Naive B cell (primary cell): ENCODE data around the gene MATN1. TPM values are rescaled to one million over a fixed set of nuclear protein-coding genes. Genes with fewer than 3 reads are reported as not detected.
"Not testable (repeated sequence)": the region's sequence is repeated elsewhere in the genome, so short reads cannot be mapped to it uniquely, and the experiment has no call there.

Experiments used
- ATAC-seq, 2 donors: fragments of 150-1000 bp; cut with Tn5 transposase; 2 replicates each; pipeline ENCODE4 v1.10.0; 2021; ENCODE audit warnings: low read depth in 2 of 2, mild to moderate bottlenecking in 2 of 2, moderate library complexity in 2 of 2
- DNase-seq: peaks from one replicate; pipeline ENCODE4 v3.0.0; 2022
- H3K27ac Mint-ChIP-seq, 6 donors: one replicate each; pipeline ENCODE4 v1.8.0; 2020 to 2022; ENCODE audit warnings: mild to moderate bottlenecking in 6 of 6, mixed read lengths in 6 of 6, moderate library complexity in 5 of 6, inconsistent platforms in 2 of 6
- H3K27me3 Mint-ChIP-seq, 3 donors: one replicate each; pipeline ENCODE4 v1.8.0; 2021 to 2022; ENCODE audit warnings: mixed read lengths in 3 of 3, mild to moderate bottlenecking in 1 of 3
- H3K36me3 Mint-ChIP-seq, 2 donors: one replicate each; pipeline ENCODE4 v1.8.0; 2020 to 2022; ENCODE audit warnings: mixed read lengths in 2 of 2, inconsistent platforms in 1 of 2, mild to moderate bottlenecking in 1 of 2
- H3K4me1 Mint-ChIP-seq, 3 donors: one replicate each; pipeline ENCODE4 v1.8.0; 2020 to 2022; ENCODE audit warnings: mixed read lengths in 3 of 3, inconsistent platforms in 1 of 3, mild to moderate bottlenecking in 1 of 3, moderate library complexity in 1 of 3
- H3K4me3 Mint-ChIP-seq, 8 donors: one replicate each; pipeline ENCODE4 v1.8.0; 2020 to 2022; ENCODE audit warnings: mild to moderate bottlenecking in 8 of 8, mixed read lengths in 8 of 8, moderate library complexity in 8 of 8, inconsistent platforms in 2 of 8
- H3K9me3 Mint-ChIP-seq, 7 donors: one replicate each; pipeline ENCODE4 v1.8.0; 2020 to 2022; ENCODE audit warnings: mixed read lengths in 7 of 7, mild to moderate bottlenecking in 5 of 7, inconsistent platforms in 2 of 7, moderate library complexity in 1 of 7
- polyA plus RNA-seq, 6 donors: library from polyadenylated mRNA; unstranded; fragments of 300-500 nt; fragmentation: Illumina TruSeq; gene quantifications; one replicate each; pipeline ENCODE4 v1.2.3, GENCODE V29; 2021; ENCODE audit warnings: low read depth in 6 of 6

The MATN1 gene, protein sequence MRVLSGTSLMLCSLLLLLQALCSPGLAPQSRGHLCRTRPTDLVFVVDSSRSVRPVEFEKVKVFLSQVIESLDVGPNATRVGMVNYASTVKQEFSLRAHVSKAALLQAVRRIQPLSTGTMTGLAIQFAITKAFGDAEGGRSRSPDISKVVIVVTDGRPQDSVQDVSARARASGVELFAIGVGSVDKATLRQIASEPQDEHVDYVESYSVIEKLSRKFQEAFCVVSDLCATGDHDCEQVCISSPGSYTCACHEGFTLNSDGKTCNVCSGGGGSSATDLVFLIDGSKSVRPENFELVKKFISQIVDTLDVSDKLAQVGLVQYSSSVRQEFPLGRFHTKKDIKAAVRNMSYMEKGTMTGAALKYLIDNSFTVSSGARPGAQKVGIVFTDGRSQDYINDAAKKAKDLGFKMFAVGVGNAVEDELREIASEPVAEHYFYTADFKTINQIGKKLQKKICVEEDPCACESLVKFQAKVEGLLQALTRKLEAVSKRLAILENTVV
- polyA plus RNA-seq, result 1 to 10 TPM in 2 of 6 donors, under 1 TPM in 4; 0.21 to 3.1 (median 0.39) TPM

DNA sequence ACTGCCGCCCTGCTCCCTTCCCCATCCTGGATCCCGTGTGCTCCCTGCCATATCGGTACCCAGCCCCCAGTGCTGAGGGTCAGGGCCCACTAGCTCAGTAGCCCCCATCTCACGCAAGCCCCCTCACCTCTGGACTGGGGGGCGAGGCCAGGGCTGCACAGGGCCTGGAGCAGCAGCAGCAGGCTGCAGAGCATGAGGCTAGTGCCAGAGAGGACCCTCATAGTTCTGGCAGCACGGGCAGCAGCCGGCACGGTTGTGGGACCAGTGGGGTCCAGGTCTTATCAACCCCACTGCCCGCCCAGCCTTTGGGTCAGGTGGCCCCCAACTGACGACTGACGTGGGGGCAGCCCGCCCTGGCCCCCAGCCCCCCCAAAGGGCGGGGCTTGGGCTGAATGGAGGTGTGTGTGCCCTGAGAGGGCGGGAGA, at the start of gene MATN1:
TSS of gene MATN1 (minus strand) at position 255 of the 425 bp plus-strand sequence. CDS start at position 221, 34 bp downstream.
- peaks cover 42 to 67% (median 61%) of the 10 kb centered on the region in 3 donors for H3K4me1 Mint-ChIP-seq
- ATAC-seq (no peak), DNase-seq (no peak)
- no peaks in the 10 kb centered on the region for H3K27me3 Mint-ChIP-seq
- no peaks in the 10 kb centered on the region for H3K36me3 Mint-ChIP-seq
- H3K4me3 Mint-ChIP-seq, result peak within 1 kb of the TSS in 5 of 8 donors; percentile 9 to 51 (median 32)
- H3K9me3 Mint-ChIP-seq, result no peaks in the 10 kb centered on the region
- peak within 1 kb of the TSS in 3 of 6 donors; percentile 19 to 42 (median 22) for H3K27ac Mint-ChIP-seq

DNA sequence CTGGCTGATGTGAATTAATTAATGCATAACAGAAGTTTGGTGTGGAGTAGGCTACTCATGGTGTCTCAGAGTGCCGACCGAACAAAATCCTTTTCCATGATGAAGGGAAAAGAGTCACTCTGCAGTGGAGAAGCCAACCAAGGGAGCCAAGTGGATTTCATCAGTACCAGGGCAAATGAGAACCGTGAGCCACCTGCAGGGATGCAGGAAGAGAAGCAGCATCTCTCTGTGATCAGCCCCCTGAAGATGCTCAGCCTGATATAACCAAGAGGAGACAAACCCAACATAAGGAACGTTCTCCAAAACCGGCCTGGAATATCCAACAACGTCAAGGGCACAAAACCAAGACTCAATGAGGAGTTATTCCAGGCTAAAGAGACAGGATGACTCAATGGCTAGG, 47.6 kb upstream of the MATN1 start:
- Mint-ChIP-seq H3K4me3 (no peak overlapping the region), H3K4me1 (peaks cover 17 to 30% (median 27%) of the 10 kb centered on the region in 3 donors), H3K36me3 (no peaks in the 10 kb centered on the region), H3K27me3 (no peaks in the 10 kb centered on the region), H3K27ac (peak overlapping the region in 1 of 6 donors; percentile 26), H3K9me3 (no peaks in the 10 kb centered on the region)
- no peak for ATAC-seq
- no peak for DNase-seq

DNA sequence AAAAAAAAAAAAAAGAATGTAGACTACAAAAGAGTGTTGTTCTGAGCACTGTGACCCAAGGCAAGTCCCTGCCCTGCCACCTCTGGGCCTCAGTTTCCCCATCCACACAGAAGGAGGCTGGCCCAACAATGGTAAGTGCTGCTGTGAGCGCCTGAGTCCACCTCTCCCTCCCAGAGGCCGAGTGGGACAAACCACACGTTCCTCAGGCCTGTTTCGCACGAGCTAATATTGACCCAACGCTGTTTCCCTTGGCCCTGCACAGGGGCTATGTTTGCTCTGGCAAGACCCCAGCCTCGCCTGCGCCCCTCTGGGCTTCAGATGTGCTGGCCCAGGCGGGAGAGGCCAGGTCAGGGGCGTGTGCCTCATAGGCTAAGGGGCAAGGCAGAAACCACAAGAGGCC, 46.8 kb upstream of the MATN1 start:
- no peak overlapping the region for H3K4me3 Mint-ChIP-seq
- no peak for ATAC-seq
- peaks cover 17 to 31% (median 31%) of the 10 kb centered on the region in 3 donors for H3K4me1 Mint-ChIP-seq
- H3K27me3 Mint-ChIP-seq, result no peaks in the 10 kb centered on the region
- H3K9me3 Mint-ChIP-seq, result no peaks in the 10 kb centered on the region
- no peak overlapping the region for H3K27ac Mint-ChIP-seq
- no peaks in the 10 kb centered on the region for H3K36me3 Mint-ChIP-seq
- DNase-seq, result no peak

DNA sequence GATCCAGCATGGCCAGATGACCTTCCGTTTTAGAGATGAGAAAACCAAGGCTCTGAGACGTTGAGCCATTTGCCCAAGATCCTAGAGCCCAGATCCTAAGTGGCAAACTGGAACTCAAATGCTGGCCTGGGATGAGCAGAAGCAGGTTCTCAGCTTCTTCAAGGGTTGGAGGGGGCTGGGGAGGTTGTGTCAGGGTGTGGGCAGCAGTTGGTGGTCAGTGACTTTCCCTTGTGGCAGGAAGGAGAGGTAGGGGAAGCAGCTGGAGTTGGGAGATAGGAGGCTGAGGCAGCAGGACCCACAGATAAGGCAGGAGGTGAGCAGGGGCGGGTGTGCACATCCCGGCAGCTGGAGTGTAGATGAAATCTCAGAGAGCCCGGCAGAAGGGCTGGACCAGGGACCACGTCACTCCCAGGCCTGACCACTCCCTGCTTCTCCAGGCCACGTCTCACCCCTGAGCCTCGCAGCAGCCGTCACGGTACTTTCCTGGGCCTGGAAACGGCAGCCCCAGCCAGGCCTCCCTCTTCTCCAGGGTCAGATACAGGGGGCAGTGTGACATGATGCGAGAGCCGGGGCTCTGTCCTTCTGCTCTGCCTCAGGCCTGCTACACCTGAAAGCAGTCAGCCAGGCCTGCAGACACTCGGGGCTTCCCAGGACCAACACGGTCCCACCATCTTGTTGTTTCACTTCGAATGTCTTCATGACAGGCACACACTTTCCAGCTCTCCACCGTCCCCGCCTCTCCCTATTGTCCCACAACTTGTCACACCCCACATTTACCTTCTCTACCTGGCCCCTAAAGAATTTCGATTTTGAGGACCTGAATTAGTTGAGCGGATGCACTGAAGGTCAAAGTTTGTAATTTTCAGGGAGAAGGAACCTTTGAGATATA, 45.7 kb upstream of the MATN1 start:
- Mint-ChIP-seq H3K4me3 (peak overlapping the region in 1 of 8 donors; percentile 66), H3K27ac (peak overlapping the region in 3 of 6 donors; percentile 41 to 85 (median 59)), H3K4me1 (peaks cover 17 to 38% (median 38%) of the 10 kb centered on the region in 3 donors), H3K27me3 (no peaks in the 10 kb centered on the region), H3K36me3 (no peaks in the 10 kb centered on the region), H3K9me3 (no peaks in the 10 kb centered on the region)
- no peak for DNase-seq
- no peak for ATAC-seq

DNA sequence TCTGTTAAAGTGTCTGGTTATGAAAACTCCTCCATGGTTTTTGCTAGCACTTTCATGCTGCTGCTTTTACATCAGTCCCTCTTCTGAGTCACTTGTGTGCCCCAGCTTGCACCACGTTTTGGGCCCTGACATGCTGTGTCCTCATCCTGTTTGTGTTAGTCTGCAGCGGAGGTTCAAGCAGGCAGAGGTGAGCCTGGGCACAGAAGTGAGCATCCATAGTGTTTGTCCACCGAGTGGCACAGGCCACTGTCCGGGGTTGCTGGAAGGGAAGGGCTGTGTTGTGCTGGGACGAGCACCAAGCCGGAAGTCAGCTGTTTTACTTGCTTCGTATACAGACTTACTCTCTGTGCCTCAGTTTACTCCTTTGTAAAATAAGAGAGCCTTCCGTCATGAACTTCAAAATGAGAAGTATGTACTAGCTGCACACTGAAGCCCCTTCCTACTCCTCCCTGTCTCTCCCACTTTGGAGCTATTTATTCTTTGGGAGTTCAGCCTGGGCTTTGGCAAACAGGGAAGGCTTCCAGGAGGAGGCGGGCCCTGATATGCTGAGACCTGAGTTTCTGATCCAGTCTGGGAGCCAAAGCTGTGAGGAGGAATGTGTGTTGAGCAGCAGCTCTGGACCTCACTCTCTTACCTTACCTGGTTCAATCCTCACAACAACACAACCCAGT, 44.9 kb upstream of the MATN1 start:
- Mint-ChIP-seq H3K9me3 (no peaks in the 10 kb centered on the region), H3K36me3 (no peaks in the 10 kb centered on the region), H3K4me3 (no peak overlapping the region), H3K27ac (peak overlapping the region in 2 of 6 donors; percentile 41 to 80), H3K27me3 (no peaks in the 10 kb centered on the region), H3K4me1 (peaks cover 16 to 46% (median 38%) of the 10 kb centered on the region in 3 donors)
- DNase-seq (no peak), ATAC-seq (no peak)

DNA sequence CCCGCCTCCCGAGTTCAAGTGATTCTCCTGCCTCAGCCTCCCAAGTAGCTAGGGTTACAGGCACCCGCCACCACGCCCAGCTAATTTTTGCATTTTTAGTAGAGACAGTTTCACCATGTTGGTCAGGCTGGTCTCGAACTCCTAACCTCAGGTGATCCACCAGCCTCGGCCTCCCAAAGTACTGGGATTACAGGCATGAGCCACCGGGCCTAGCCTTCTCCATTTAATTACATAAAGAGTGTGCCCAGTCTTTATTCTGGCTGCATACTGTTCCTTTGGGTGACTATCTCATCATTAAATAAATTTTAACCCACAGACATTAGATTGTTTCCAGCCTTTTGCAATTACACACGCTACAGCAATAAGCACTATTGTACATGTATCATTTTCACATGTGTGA, 43.6 kb upstream of the MATN1 start:
- H3K27me3 Mint-ChIP-seq, H3K36me3 Mint-ChIP-seq, ATAC-seq, H3K4me3 Mint-ChIP-seq, H3K9me3 Mint-ChIP-seq, DNase-seq: not testable (repeated sequence)
- peaks cover 28 to 60% (median 51%) of the 10 kb centered on the region in 3 donors for H3K4me1 Mint-ChIP-seq
- peak overlapping the region in 1 of 6 donors; percentile 64 for H3K27ac Mint-ChIP-seq

DNA sequence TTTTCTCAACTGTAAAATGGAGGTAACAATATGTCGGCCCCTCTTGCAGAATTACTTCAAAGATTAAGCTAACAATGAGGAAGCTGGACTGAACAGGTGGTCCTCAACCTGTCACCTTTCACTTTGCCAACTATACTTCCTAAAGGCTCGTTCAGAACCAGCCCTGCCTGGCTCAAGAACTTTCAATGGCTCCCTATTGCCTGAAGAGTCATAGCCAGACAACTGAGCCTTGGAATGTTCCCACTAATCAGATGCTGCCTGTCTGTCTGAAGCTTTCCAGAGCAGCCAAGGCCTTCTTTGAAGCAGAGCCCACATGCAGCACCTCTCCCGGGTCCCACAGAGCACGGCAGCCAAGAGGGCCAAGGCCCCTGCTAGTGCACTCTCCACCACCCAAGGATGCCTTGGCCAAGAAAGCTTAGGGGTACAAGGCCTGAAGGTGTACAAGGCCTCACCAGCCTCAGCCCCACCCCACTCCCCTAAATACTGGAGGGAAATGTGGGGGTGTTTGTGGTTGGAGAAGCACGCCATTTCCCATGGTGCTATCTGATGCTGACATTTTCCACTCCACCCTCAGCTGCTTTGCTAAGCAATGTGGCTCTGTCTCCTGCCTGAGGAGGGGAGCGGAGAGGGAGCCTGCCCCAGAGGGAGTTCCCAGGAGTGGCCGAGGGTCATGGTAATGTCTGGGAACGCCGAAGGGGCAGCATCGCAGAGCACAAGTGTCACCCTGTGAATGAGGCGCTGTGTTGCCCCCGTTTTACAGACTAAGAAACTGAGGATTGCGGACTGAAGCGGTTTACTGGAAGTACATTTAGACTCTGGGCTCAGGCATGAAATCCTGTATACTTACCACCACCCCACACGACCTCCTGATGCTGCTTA, 42.4 kb upstream of the MATN1 start:
- ATAC-seq, result no peak
- H3K27ac Mint-ChIP-seq, result peak overlapping the region in 2 of 6 donors; percentile 15 to 81
- H3K9me3 Mint-ChIP-seq, result no peaks in the 10 kb centered on the region
- H3K36me3 Mint-ChIP-seq, result no peaks in the 10 kb centered on the region
- H3K4me1 Mint-ChIP-seq, result peaks cover 38 to 70% (median 59%) of the 10 kb centered on the region in 3 donors
- DNase-seq, result no peak
- H3K27me3 Mint-ChIP-seq, result no peaks in the 10 kb centered on the region
- H3K4me3 Mint-ChIP-seq, result peak overlapping the region in 1 of 8 donors; percentile 29

DNA sequence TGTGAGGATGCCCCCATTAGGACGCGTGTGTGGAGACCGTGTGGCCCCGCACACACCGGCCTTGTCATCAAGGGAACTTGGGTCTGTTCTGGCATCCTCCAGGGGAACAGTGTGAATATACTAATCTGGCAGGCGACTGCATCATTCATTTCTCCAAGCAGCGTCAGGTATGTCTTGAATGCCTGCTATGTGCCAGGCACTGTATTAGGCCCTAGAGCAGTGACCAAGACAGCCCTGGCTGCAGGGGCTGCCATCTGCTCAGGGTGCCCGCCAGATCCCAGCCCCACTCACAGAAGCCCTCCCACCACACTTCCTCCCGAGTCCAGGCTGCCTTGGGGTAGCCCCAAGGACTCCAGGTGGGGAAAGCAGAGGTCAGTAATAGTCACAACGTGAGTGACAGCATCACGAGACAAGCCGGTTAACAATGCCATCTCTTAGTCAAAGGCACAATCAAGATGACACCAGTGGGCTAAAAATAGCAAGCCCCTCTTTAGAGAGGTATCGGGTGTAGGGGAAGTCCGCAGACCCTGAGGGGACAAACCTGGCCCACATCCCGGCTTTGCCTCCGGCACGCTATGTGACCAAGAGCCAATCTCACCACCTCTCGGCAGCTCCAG, 41.7 kb upstream of the MATN1 start:
- DNase-seq (no peak), ATAC-seq (no peak)
- H3K27me3 Mint-ChIP-seq, result no peaks in the 10 kb centered on the region

DNA sequence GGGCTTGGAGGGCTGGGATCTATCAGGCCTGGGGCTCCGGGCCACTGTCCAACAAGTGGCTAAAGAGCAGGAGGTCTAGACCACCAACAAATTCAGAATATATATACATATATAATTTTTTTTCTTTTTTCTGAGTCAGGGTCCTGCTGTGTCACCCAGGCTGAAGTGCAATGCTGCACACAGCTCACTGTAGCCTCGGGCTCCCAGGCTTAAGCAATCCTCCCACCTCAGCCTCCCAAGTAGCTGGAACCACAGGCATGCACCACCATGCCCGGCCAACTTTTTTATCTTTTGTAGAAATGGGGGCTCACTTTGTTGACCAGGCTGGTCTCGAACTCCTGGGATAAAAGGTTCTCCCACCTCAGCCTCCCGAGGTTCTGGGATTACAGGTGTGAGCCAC, 41.0 kb upstream of the MATN1 start:
- H3K9me3 Mint-ChIP-seq, result no peaks in the 10 kb centered on the region

More for the DNA sequence above, 41.7 kb upstream of the MATN1 start:
- H3K27ac Mint-ChIP-seq, result peak overlapping the region in 2 of 6 donors; percentile 78 to 96
- no peak overlapping the region for H3K4me3 Mint-ChIP-seq
- H3K9me3 Mint-ChIP-seq, result no peaks in the 10 kb centered on the region
- peaks cover 44 to 73% (median 65%) of the 10 kb centered on the region in 3 donors for H3K4me1 Mint-ChIP-seq
- H3K36me3 Mint-ChIP-seq, result no peaks in the 10 kb centered on the region

DNA sequence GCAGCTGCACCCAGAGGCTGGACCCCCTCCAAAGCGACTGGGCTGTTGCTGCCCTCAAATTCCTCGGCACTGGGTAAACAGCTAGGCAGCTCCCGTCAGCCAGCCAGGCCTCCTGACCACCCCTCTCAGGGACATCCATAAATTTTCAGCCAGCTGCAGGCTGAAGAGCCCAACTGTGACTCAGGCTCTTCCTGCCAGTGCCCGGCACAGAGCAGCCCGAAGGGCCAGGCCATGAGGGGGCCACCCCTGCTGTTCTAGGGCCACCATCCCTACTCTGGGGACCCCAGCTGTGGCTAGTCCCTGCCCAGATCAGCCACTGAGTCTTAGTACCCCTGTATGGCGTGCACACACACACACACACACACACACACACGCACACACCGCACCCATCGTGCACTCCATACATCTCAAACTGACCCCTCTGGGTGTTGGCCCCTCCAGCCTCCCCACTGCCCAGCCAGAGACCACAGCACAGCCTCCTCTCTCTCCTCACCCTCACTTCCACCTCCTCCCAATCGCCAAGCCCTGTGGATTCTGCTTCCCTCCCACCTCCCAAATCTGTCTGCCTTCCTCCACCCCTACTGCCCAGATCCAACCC, 40.4 kb upstream of the MATN1 start:
- no peak for ATAC-seq
- peaks cover 52 to 80% (median 70%) of the 10 kb centered on the region in 3 donors for H3K4me1 Mint-ChIP-seq
- H3K36me3 Mint-ChIP-seq, result no peaks in the 10 kb centered on the region
- H3K27me3 Mint-ChIP-seq, result no peaks in the 10 kb centered on the region
- peak overlapping the region in 5 of 6 donors; percentile 68 to 96 (median 76) for H3K27ac Mint-ChIP-seq
- peak overlapping the region in 3 of 8 donors; percentile 37 to 90 (median 54) for H3K4me3 Mint-ChIP-seq
- no peak for DNase-seq
- no peaks in the 10 kb centered on the region for H3K9me3 Mint-ChIP-seq

More for the DNA sequence above, 41.0 kb upstream of the MATN1 start:
- ATAC-seq (no peak), DNase-seq (no peak)
- Mint-ChIP-seq H3K36me3 (no peaks in the 10 kb centered on the region), H3K4me3 (peak overlapping the region in 1 of 8 donors; percentile 23), H3K27me3 (no peaks in the 10 kb centered on the region), H3K27ac (peak overlapping the region in 3 of 6 donors; percentile 72 to 96 (median 78)), H3K4me1 (peaks cover 50 to 76% (median 68%) of the 10 kb centered on the region in 3 donors)

DNA sequence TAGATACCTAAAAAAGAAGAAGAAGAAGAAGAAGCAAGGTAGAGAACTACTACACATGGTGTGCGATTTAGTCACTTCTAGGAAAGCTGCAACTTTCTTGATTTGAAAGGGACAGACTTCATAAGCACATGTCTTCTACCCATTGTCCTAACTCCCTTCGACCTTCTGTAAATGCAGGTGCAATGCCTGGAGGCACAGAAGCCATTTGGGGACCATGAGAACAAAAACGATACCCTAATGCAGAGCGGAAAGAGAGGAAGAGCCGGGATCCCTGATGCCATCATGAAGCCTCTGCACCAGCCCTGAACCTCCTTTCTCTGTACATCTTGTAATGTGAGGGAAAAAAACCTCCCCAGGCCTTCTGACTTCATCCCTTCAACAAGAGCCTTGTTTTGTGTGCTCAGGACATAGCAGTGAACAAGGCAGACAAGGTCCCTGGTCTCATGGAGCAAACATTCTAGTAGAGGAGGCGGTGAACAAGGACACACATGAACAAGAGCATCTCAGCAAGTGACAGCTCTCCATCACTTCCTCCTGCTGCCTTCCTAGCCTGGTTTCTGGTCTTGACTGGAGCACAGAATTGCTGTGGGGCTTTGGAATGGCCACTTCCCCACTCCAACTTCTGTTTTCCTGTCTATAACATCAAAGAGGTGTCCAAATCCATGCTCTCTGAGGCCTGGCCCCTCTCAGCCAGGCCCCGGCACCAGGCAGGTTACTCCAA, 39.7 kb upstream of the MATN1 start:
- Mint-ChIP-seq H3K27me3 (no peaks in the 10 kb centered on the region), H3K27ac (peak overlapping the region; percentile 88 to 97 (median 96)), H3K36me3 (no peaks in the 10 kb centered on the region), H3K9me3 (no peaks in the 10 kb centered on the region), H3K4me1 (peaks cover 55 to 83% (median 77%) of the 10 kb centered on the region in 3 donors), H3K4me3 (peak overlapping the region; percentile 54 to 91 (median 82))
- ATAC-seq, result no peak
- no peak for DNase-seq
